GM10248 (cell line): Measurements from ENCODE around the gene SNUPN.

Experiments
- CTCF ChIA-PET: fragments of 300-600 bp; sonication (Branson Sonifier 250); formaldehyde crosslinking; extraction: SDS; loops from one replicate; lab custom pipeline; 2021; ENCODE audit warnings: antibody characterized with exemption; lab: Yijun Ruan, JAX
- POLR2A ChIA-PET: fragments of 350-650 bp; sonication (Branson Sonifier 250); formaldehyde crosslinking; extraction: SDS; loops from one replicate; lab custom pipeline; 2020; ENCODE audit warnings: antibody characterized with exemption; lab: Yijun Ruan, JAX
- DNase-seq: peaks from one replicate; pipeline ENCODE4 v3.0.0; 2012; ENCODE audit errors: extremely low spot score
- CTCF ChIP-seq: IDR thresholded peaks from 2 replicates; pipeline ENCODE4 v1.5.1; 2012; ENCODE audit warnings: mild to moderate bottlenecking, low read depth; ENCODE audit errors: extremely low read depth, missing control alignments, control extremely low read depth

Gene SNUPN

GRCh38 chr15:75554717-75555116 lies 70.8 kb downstream of the SNUPN start:
- ChIA-PET CTCF (interaction anchor here (1.6 to 3.8 kb wide), 2 partner anchors 11 to 43 kb away, joined by 4 to 13 read pairs; no protein-coding TSS in a partner anchor), POLR2A (no interaction called here)
- DNase-seq = no peak
- no peak for TF ChIP-seq CTCF

- DNase-seq = no peak
- ChIA-PET POLR2A (no interaction called here), CTCF (interaction anchor here (1.0 to 3.8 kb wide), 6 partner anchors 10 to 186 kb away, joined by 3 to 13 read pairs (median 4); no protein-coding TSS in a partner anchor)
- TF ChIP-seq CTCF = no peak
Measured at GRCh38 chr15:75553659-75554058, 71.9 kb downstream of the SNUPN start.

GRCh38 chr15:75551091-75551490 lies 74.4 kb downstream of the SNUPN start:
- TF ChIP-seq CTCF = no peak
- ChIA-PET POLR2A (no interaction called here), CTCF (interaction anchor here (3.8 kb wide), 1 partner anchor 8 kb away, joined by 13 read pairs; no protein-coding TSS in a partner anchor)
- no peak for DNase-seq
